ENCODE data around the gene CHMP2A. TPM values are rescaled to one million over a fixed set of nuclear protein-coding genes. Genes with fewer than 3 reads are reported as not detected.

The CHMP2A gene
- total and polyA plus RNA-seq, 2 of the 13 experiments (the other 11 are each of a cell fraction or from before 2014, with no cell fraction given), result 49.7 to 55.0 TPM

GRCh38 chr19:58511353-58512208, 43.3 kb downstream of the CHMP2A start, which contains the start of gene SLC27A5 (continued):
- TF ChIP-seq HMGXB3 (CRISPR knock-in tag; IDR thresholded peaks at IDR 0.05; ENCODE audit: borderline replicate concordance), result no peak
- TF ChIP-seq DBP (CRISPR knock-in tag; IDR thresholded peaks at IDR 0.05; ENCODE audit: not compliant biosample characterization), result no peak
- TF ChIP-seq AFF4 (CRISPR knock-in tag; IDR thresholded peaks at IDR 0.05), result no peak
- no peak for TF ChIP-seq ZNF576 (CRISPR knock-in tag; IDR thresholded peaks at IDR 0.05)
- no peak for TF ChIP-seq ZNF660 (CRISPR knock-in tag; IDR thresholded peaks at IDR 0.05; ENCODE audit: borderline replicate concordance, low read depth)
- no peak for TF ChIP-seq SNAPC2 (CRISPR knock-in tag; IDR thresholded peaks at IDR 0.05)
- no peak for TF ChIP-seq PREB (CRISPR knock-in tag; IDR thresholded peaks at IDR 0.05)
- TF ChIP-seq ZNF614 (CRISPR knock-in tag; IDR thresholded peaks at IDR 0.05; ENCODE audit: borderline replicate concordance), result no peak
- TF ChIP-seq AGO2 (optimal IDR thresholded peaks at IDR 0.05; ENCODE audit: low read depth, low read length), result peak; percentile 86
- peak; percentile 98 for TF ChIP-seq HNRNPL (IDR thresholded peaks at IDR 0.05; ENCODE audit: low read depth, low read length)
- TF ChIP-seq ATF5 (CRISPR knock-in tag; IDR thresholded peaks at IDR 0.05; ENCODE audit: low read depth), result no peak
- TF ChIP-seq ZNF235 (CRISPR knock-in tag; IDR thresholded peaks at IDR 0.05; ENCODE audit: borderline replicate concordance), result no peak
- no peak for TF ChIP-seq ETV5 (CRISPR knock-in tag; IDR thresholded peaks at IDR 0.05; ENCODE audit: borderline replicate concordance)
- TF ChIP-seq RORA (CRISPR knock-in tag; IDR thresholded peaks at IDR 0.05), result no peak
- TF ChIP-seq FOXA3 (CRISPR knock-in tag; IDR thresholded peaks at IDR 0.05), result peak; percentile 53
- TF ChIP-seq MED8 (CRISPR knock-in tag; IDR thresholded peaks at IDR 0.05; ENCODE audit: insufficient replicate concordance), result no peak
- no peak for TF ChIP-seq ZNF10 (CRISPR knock-in tag; IDR thresholded peaks at IDR 0.05; ENCODE audit: borderline replicate concordance, low read depth)
